Uterus (tissue), 2 donors: ENCODE data around the gene DLD.

Experiments used
- POLR2A ChIP-seq, 2 donors: fragments of 450-650 bp; IDR thresholded peaks; one replicate each; pipeline ENCODE4 v1.6.1; 2016; ENCODE audit warnings: antibody characterized with exemption in 2 of 2, mild to moderate bottlenecking in 1 of 2, moderate library complexity in 1 of 2
- TF ChIP-seq, protein P1 (sequence below), 4 experiments: fragments of 200-600 bp in 2 of 4; fragments of 450-650 bp in 2 of 4; sonication (generic) in 2 of 4; IDR thresholded peaks; one replicate each; pipeline ENCODE4 v1.5.1; 2016 to 2019; ENCODE audit warnings: antibody characterized with exemption in 4 of 4, mild to moderate bottlenecking in 2 of 4, moderate library complexity in 1 of 4

DNA sequence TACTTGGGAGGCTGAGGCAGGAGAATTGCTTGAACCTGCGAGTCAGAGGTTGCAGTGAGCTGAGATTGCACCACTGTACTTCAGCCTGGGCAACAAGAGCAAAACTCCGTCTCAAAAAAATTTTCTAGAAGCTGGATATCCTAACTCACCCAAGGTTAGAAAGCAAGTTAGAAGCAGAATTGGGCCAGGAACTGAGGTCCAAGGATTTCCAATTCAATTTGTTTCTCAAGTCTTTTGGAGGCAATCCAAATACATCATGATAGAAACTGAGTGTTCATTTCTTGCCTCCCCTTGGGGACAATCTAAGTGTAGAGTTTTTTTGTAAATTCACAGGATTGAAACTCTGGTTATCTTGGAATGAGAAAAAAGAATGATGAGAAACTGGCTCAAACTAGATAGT lies 66.5 kb downstream of the DLD start:
- TF ChIP-seq, protein P1, sequence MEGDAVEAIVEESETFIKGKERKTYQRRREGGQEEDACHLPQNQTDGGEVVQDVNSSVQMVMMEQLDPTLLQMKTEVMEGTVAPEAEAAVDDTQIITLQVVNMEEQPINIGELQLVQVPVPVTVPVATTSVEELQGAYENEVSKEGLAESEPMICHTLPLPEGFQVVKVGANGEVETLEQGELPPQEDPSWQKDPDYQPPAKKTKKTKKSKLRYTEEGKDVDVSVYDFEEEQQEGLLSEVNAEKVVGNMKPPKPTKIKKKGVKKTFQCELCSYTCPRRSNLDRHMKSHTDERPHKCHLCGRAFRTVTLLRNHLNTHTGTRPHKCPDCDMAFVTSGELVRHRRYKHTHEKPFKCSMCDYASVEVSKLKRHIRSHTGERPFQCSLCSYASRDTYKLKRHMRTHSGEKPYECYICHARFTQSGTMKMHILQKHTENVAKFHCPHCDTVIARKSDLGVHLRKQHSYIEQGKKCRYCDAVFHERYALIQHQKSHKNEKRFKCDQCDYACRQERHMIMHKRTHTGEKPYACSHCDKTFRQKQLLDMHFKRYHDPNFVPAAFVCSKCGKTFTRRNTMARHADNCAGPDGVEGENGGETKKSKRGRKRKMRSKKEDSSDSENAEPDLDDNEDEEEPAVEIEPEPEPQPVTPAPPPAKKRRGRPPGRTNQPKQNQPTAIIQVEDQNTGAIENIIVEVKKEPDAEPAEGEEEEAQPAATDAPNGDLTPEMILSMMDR (IDR thresholded peaks at IDR 0.05): no peak
- no peak for TF ChIP-seq POLR2A (IDR thresholded peaks at IDR 0.05)
